HepG2 (cell line): ENCODE results near the gene POGLUT3. TPM values are rescaled to one million over a fixed set of nuclear protein-coding genes. Genes with fewer than 3 reads are reported as not detected.
A peak's percentile ranks its signal among the peaks of the same experiment; 100 is the strongest.

Experiments used
- AHDC1 ChIP-seq: sonication (generic); formaldehyde crosslinking; IDR thresholded peaks from 2 replicates; pipeline ENCODE4 v1.5.1; 2020; ENCODE audit warnings: mild to moderate bottlenecking, missing genetic modification reagents, borderline replicate concordance
- NFKB2 ChIP-seq: sonication (generic); formaldehyde crosslinking; IDR thresholded peaks from 2 replicates; pipeline ENCODE4 v1.4.0; 2020; ENCODE audit warnings: missing genetic modification reagents, borderline replicate concordance
- POLR2AphosphoS5 ChIP-seq: IDR thresholded peaks from 2 replicates; pipeline ENCODE4 v1.6.1; 2012; ENCODE audit warnings: low read depth, low read length
- ZBTB2 ChIP-seq: sonication (generic); formaldehyde crosslinking; IDR thresholded peaks from 2 replicates; pipeline ENCODE4 v1.8.0; 2022; ENCODE audit warnings: low read depth, missing genetic modification reagents
- ZBTB33 ChIP-seq: sonication (generic); formaldehyde crosslinking; IDR thresholded peaks from 2 replicates; pipeline ENCODE4 v1.4.0; 2020; ENCODE audit warnings: missing genetic modification reagents
- ZBTB44 ChIP-seq: sonication (generic); formaldehyde crosslinking; IDR thresholded peaks from 2 replicates; pipeline ENCODE4 v1.4.0; 2020; ENCODE audit warnings: missing genetic modification reagents
- ZBTB8A ChIP-seq: sonication (generic); formaldehyde crosslinking; IDR thresholded peaks from 2 replicates; pipeline ENCODE4 v1.4.0; 2020; ENCODE audit warnings: mild to moderate bottlenecking, low read depth, missing genetic modification reagents, borderline replicate concordance
- ZNF607 ChIP-seq: sonication (generic); formaldehyde crosslinking; IDR thresholded peaks from 2 replicates; pipeline ENCODE4 v1.5.1; 2020; ENCODE audit warnings: missing genetic modification reagents, mild to moderate bottlenecking, borderline replicate concordance
- ZSCAN31 ChIP-seq: sonication (generic); formaldehyde crosslinking; IDR thresholded peaks from 2 replicates; pipeline ENCODE4 v1.5.0; 2020; ENCODE audit warnings: low read depth, mild to moderate bottlenecking, missing genetic modification reagents
- polyA plus RNA-seq, 8 experiments: library from polyadenylated mRNA; depleted of rRNA in 3 of 8; stranded (reverse) in 7 of 8; unstranded in 1 of 8; fragments of >200 nt; fragmentation: Illumina TruSeq in 4 of 8; extraction: Trizol in 4 of 8; gene quantifications; 2 replicates each; pipeline versions ENCODE4 v1.2.1 to v1.2.3, GENCODE V29; 2011 to 2016; ENCODE audit warnings: low read depth in 4 of 8, missing spikeins in 1 of 8, mixed read lengths in 1 of 8; ENCODE audit not compliant: insufficient read depth in 1 of 8
- total RNA-seq, 5 experiments: library from RNA; depleted of rRNA; stranded (reverse); fragments of >200 nt; fragmentation: Illumina TruSeq; extraction: Trizol; gene quantifications; 2 replicates each; pipeline ENCODE4 v1.2.3, GENCODE V29; 2016; ENCODE audit warnings: low read depth in 1 of 5

Gene POGLUT3
- total and polyA plus RNA-seq, 2 of the 13 experiments (the other 11 are each of a cell fraction or from before 2014, with no cell fraction given): 14.3 to 22.0 TPM

- TF ChIP-seq ZBTB2 (CRISPR knock-in tag) (no peak), ZBTB33 (CRISPR knock-in tag) (no peak), ZBTB44 (CRISPR knock-in tag) (no peak; the same call in 1 of the 2 replicates), ZNF607 (peak; percentile 60; the same call in 1 of the 2 replicates), NFKB2 (CRISPR knock-in tag) (peak; percentile 43; the same call in 1 of the 2 replicates), ZBTB8A (CRISPR knock-in tag) (no peak), ZSCAN31 (CRISPR knock-in tag) (0 out of 2 replicates have a peak, but pooled peaks have one; percentile 26), POLR2AphosphoS5 (peak; percentile 97), AHDC1 (CRISPR knock-in tag) (peak; percentile 16; the same call in 1 of the 2 replicates)
These were observed 30.9 kb downstream of the POGLUT3 start, which contains the start of gene C11orf65 (continued) for GRCh38 chr11:108467091-108467823.
